Measurements from ENCODE around the gene NCMAP. TPM values are rescaled to one million over a fixed set of nuclear protein-coding genes. Genes with fewer than 3 reads are reported as not detected.
"Not testable (repeated sequence)": the region's sequence is repeated elsewhere in the genome, so short reads cannot be mapped to it uniquely, and the experiment has no call there.

Gene NCMAP, protein sequence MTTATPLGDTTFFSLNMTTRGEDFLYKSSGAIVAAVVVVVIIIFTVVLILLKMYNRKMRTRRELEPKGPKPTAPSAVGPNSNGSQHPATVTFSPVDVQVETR
- polyA plus RNA-seq (ENCODE audit: insufficient read length), result 0.04 TPM

DNA sequence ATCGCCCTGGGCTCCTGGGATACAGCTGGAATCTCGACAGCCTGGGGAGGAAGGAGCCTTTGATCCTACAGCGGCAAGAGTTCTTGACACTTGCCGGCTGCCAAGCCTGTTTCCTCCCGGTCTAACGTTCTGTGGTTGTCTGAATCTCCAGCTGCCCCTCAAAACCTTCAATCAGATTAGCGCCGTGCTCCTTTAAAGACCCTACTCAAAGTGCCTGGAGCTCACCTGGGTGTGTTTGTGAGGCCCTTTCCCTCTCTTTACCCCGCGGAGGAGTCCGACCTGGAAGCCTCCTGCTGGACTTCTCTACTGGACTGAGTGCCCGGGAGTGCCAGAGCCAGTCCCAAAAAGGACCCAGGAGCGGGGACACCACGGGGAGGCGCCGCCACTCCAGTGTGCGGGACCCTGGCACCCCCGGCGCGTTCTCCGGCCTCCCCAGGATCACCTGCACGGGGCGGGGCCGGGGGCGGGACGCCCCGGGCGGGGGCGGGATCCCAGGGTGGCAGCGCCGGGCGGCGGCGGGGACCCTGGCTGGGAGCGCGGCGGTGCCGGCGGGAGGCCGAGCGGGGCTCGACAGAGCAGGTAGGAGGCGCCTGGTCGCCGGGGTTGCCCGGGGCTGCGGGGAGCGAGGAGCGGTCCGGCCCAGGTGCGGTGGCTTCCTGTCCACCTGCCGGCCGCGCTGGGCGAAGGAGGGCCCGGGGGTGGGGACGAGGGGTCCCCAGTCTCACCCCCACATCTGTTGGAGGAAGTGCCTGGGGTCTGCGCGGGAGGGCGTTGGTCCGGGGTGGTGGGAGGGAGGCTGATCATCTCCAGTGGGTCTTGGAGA lies at the start of gene NCMAP:
Gene NCMAP, plus strand, starts transcription at position 497 of the 823 bp plus-strand sequence. CDS start 39,344 bp downstream, outside the sequence.
- no peak for DNase-seq (ENCODE audit: low read depth)

DNA sequence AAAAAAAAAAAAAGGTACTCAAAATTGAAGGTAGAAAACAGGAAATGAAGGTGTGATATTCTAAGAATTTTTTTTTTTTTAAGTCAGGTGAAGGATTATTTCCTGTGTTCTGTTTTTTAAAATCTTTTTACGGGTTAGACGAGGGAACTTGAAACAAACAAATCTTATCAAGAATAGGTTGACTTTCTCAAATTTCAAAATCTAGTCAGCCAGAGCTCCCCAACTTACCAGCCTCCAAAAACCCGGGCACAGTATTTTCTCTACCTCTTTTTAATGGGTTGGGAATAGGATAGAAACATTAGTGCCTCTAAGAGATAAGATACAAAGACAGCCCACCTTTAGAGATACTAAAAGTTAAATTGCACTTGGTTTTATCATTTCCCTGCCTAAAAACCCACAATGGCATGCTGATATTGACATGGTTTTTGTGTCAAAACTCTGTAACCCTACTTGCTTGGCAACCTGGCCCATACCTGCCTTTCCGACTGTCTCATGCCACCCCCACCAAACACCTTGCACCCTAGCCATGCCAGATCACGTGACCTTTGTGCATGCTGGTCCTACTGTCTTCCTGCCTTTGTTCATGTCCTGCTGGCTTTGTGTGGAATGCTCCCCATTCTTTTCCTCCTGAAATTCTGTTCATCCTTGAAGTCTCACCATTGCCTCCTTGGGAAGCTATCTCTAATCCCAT lies 49.1 kb upstream of the NCMAP start:
- no peak for DNase-seq (ENCODE audit: low read depth)

DNA sequence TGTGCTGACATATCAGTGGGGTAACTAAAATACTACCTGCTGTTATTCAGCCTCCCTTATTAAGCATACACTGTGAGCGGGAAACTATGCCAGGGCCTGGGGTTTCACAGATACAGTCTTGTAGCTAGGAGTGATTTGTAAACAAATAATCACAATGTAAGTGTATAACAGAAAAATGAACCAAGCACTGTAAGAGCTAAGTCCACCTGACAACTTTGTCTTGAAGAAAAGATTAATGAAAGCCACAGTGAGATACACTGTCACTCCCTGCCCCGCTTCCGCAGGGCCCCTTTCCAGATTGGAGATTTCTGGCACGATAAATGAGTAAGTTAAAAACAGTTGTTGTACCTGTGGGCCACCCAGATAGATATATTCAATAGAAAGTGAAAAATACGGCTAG lies 48.5 kb upstream of the NCMAP start:
- no peak for DNase-seq (ENCODE audit: low read depth)

DNA sequence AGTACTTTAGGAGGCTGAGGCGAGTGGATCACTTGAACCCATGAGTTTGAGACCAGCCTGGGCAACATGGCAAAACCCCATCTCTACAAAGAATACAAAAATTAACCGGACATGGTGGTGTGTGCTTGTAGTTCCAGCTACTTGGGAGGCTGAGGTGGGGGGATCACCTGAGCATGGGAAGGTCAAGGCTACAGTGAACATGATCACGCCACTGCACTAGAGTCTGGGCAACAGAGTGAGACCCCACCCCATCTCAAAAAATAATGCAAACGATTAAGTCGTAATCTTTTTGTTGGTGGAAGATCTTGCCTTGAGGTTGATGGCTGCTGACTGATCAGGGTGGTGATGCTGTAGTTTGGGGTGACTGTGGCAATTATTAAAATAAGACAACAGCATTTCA lies 47.0 kb upstream of the NCMAP start:
- DNase-seq (ENCODE audit: low read depth), result no peak

DNA sequence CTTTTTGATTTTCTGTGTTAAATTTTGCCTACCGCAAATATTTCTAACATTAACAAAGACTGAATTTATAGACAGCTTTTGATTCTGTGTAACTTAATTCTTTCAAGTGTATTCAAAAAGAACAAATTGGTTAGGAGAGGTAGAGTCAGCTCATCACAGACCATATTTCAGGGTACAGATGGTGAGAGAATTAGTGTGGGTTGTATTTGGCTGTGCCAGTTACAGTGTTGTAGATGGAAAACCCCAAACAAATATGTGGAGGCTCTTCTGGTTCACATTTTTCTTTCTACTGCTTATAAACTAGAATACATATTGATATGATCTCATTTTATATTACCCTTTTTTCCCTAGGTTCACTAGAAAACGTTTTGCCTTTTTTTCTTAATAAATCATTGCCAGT lies 42.2 kb upstream of the NCMAP start:
- DNase-seq (ENCODE audit: low read depth), result no peak

DNA sequence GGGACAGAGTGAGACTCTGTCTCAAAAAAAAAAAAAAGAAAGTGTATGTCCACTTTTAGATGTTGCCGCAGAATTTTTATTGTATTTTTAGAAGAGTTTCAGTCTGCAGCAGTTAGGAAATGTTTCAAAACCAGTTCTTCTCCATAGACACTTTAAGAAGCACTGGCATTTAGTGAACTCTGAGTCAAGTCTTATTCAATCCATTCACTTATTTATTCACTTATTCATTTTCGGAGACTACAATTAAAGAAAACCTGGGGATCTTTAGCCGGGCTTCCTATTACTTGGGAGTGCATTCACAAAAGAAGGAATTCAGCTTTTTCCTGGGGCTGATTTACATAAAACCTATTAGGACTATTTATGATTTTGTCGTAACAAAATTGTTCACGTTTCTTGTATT lies 40.9 kb upstream of the NCMAP start:
- no peak for DNase-seq (ENCODE audit: low read depth)

DNA sequence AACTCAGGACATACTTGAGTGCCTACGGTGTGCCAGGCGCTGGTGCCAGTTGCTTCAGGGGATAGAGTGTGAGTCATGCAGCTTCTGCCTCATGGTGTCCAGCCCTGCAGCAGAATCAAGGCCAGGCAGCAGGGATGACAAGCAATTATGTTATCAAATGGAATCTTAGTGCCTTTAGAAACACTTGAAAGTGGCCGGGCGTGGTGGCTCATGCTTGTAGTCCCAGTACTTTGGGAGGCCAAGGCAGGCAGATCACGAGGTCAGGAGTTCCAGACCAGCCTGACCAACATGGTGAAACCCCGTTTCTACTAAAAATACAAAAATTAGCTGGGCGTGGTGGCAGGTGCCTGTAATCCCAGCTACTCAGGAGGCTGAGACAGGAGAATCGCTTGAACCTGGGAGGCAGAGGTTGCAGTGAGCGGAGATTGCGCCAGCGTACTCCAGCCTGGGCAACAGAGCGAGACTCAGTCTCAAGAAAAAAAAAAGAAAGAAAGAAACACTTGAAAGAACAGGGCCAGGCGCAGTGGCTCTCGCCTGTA lies 40.1 kb upstream of the NCMAP start:
- not testable (repeated sequence) for DNase-seq (ENCODE audit: low read depth)

DNA sequence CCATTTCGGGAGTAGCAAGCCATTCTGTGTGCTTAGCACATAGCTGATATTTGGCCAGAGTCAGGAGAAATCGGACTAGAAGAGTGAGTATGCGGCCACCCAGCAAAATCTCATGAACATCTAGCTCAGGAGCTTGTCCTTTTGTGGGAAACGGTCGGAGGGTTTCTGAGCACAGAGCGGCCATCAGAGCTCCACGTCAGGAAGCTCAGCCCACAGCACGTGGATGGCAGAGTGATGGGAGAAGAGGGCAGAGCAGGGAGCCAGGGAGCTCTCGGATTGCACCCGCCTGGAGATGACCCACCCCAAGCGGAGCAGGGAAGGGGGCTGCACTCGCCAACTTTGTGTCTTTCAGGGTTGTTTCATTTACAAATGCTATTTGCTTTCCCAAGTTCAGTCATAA lies 39.4 kb upstream of the NCMAP start:
- DNase-seq (ENCODE audit: low read depth), result no peak

DNA sequence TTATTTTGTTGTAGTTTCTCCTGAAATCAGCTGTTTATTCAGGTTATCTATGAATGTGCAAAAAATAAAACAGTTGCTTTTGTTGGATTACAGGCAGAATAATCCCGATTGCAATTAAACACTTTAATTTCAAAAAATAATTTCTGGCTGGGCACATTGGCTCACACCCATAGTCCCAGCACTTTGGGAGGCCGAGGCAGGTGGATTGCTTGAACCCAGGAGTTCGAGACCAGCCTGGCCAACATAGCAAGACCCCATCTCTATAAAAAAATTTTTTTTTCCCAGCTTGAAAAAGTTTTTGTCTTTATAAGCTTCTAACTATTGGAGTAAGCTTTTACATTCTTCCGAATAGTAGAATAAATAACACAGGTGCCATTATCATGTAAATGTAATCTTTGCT lies 38.0 kb upstream of the NCMAP start:
- no peak for DNase-seq (ENCODE audit: low read depth)

DNA sequence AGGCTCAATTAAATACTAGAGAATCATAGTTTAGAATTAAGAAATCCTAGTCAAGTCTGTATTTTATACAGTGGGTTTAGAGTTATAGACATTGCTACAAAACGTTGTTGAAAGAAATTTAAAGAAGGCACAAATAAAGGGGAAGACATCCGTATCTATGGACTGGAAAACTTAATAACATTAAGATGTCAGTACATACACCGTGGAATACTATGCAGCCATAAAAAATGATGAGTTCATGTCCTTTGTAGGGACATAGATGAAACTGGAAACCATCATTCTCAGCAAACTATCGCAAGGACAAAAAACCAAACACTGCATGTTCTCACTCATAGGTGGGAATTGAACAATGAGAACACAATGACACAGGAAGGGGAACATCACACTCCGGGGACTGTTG lies 35.6 kb upstream of the NCMAP start:
- not testable (repeated sequence) for DNase-seq (ENCODE audit: low read depth)

DNA sequence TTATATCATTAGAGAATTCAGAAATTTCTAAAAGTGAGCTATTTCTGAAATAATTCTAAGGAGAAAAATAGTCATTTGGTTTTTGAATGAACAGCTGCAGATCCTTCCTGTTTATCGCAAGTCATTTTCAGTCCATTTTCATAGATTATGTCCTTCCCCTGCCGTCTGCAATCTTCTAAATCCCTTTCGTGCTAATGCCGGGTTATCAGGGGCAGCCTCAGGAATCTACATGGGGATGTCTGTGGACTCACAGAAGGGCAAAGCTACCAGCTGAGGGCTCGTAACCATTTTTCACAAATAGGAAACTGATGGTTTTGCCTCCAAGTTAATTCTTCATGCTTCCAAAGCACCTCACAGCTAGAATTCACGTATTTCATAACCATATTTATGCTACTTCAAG lies 30.3 kb upstream of the NCMAP start:
- DNase-seq (ENCODE audit: low read depth), result no peak

DNA sequence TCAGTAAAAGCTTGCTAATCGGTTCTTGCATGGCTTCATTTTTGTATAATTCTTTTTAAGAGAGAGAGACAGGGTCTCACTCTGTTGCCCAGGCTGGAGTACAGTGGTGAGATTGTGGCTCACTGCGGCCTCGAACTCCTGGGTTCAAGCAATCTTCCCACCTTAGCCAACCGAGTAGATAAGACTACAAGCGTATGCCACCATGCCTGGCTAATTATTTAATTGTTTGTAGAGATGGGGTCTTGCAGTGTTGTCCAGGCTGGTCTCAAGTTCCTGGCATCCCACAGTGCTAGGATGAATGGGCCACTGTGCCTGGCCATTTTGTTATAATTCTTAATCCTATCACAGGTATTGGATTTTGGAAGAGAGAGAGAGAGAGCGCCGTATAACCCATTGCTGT lies 29.8 kb upstream of the NCMAP start:
- no peak for DNase-seq (ENCODE audit: low read depth)

DNA sequence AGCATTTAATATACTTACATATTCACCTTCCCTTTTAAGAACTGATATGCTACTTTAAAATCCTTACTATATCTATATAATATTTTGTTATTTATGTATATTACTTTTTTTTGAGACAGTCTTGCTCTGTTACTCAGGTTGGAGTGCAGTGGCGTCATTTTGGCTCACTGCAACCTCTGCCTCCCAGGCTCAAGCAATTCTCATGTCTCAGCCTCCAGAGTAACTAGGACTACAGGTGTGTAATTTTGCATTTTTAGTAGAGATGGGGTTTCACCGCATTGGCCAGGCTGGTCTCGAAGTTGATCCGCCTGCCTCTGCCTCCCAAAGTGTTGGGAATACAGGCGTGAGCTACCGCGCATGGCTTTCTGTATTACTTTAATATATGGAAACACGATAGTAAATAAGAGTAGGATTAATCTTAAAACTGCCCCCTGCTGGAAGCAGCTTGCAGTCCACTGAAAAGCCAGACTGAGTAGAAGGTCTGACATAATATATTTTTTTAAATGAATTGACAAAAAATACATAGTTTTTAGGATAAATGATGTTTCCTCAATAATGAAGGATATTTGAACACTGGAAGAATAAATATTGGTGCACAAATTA lies 28.8 kb upstream of the NCMAP start:
- DNase-seq (ENCODE audit: low read depth), result no peak

DNA sequence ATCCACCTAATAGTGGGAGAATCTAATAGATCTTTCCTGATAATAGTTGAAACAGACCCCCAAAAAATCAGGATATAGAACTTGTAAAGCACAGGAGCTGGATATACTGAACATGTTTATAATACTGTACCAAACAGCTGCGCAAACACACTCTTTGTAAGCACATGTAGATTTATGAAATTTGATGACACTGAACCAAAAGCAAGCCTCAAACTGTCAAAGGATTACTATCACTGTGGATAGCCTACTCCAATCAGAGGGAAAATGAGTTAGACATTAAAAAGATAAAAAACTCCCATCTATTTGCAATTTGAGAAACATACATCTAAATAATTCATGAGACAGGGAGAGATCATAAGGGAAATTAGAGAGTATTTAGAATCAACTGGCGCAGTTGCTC lies 27.1 kb upstream of the NCMAP start:
- DNase-seq (ENCODE audit: low read depth), result no peak

DNA sequence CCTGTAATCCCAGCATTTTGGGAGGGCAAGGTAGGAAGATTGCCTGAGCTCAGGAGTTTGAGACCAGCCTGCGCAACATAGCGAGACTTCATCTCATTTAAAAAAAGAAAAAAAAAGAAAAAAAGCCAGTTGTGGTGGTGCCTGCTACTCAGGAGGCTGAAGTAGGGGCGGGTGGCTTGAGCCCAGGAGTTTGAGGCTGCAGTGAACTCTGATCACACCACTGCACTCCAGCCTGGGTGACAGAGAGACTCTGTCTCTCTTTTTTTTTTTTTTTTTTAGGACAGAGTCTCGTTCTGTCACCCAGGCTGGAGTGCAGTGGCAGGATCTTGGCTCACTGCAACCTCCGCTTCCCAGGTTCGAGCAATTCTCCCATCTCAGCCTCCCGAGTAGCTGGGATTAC lies 26.6 kb upstream of the NCMAP start:
- not testable (repeated sequence) for DNase-seq (ENCODE audit: low read depth)

DNA sequence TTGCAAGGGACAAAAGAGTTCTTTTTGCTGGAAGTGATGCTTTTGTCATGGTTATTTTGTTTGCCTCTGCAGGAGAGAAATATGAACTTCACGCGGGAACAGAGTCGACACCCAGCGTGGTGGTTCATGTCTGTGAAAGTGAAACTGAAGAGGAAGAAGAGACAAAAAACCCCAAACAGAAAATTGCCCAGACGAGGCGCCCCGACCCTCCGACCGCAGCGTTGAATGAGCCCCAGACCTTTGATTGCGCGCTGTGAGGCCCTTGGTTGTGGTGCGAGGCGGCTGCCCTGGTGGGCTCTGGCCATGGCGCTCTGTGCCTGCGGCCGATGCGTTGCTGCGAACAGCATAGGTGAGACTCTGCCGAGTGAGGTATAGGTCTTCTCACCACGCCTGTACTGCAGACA lies 20.9 kb upstream of the NCMAP start:
- no peak for DNase-seq (ENCODE audit: low read depth)

DNA sequence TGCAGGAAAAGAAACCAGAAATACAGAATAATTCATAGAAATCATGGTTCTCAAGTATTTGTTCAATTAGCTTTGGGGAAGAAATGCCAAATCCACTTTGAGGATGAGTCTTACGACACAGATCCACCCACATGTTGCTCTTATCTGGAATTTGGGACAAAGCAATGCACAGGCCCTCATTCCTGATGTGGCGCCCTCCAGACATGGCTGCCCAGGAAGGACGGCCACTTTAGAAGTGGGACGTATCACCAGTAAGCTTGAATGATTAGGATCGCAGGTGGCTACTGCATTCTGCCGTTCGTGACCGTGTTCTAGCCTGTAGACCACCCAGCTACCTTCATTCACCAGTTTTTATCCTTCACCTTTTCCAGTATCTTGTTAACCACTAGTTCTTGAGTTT lies 20.1 kb upstream of the NCMAP start:
- DNase-seq (ENCODE audit: low read depth), result no peak

DNA sequence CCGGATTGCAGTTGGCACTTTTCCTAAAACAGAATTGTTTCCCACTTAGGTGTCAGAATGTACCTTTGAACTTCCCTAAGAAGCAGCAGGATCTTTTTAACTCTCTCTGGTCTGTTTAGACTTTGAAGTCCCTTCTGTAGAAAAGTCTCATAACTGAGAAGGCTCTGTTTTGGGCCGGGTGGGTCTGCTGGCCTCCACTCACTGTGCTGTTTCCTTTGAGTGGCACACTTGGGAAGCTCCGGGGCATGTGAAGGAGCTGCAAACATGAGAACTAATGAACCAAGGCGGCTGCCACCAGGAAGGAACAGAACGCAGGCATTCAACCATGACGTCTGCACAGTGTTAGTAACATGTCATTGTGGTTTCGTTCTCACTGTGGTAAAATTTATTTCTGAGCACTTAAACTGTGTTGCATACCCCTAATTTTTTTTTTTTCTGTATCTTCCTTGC lies 19.5 kb upstream of the NCMAP start:
- no peak for DNase-seq (ENCODE audit: low read depth)

DNA sequence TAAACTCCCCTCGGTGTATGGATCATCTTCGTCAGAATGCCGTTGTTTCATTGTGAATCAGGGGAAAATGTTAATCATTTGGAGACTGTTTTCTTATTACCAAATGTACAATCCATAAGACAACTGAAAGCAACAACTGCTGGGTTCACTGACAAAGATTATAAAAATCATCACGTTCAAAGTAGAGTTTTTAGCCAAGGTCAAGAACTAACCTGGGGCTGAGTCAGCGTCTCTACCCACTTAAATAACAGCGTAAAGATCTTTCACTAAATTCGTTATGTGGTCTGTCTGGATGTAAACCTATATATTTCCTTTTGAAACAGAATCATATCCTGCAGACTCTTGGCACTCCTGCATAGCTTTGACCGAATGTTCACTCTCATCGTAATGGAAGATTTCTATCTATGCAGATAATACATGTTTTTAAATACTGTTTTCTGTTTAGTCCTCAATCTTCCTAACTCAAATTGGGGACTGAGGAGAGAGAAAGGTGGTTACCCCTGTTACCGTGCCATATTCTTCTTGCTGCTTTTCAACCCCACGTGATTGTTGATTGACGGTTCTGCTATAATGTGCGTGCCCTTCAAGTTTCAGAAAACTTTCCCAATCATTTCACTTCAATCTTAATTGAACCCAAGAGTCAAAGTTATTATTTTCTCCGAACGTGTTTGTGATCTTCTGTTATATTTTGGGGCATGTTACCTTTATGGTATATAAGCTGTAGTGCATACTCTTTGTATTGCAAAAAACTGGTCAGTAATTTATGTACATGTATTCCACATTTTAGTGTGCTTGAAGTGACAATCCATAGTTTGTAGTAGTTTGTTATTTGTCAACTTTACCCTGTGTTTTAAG lies 15.6 kb upstream of the NCMAP start:
- no peak for DNase-seq (ENCODE audit: low read depth)

DNA sequence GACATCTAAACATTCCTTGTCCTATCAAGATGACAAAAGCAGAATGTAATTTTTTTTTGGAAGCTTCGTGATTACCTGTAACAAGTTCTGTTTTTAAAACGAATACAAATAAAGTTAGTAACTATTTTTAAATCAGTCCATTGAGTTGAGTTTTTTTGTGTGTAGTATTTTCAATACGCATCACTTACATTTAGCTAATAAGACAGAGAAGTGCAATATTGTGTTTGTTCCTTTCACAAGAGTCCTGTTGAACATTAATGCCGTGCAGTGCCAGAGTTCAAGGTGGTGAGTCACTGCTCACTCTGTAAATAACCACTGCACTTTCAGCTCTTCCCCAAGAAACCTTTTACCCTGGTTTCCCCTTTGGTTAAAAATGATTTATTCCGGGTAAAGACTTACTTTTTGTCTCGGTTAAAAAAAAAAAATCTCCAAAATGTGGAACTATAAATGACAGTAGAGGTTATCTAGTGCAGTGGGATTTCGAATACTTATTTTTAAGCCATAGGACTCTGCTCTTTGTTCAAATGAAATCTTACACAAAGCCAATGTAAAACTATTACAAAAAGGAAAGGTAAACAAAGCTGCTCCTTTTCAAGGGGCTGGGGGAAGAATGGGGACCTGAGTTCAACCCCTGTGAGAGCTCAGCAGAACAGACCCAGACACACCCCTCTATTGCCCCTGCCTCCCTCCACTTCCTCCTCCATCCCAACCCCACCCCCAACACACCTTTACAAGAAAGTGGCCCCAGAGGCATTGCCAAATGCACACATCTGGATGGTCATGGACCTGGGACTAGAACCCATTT lies 14.8 kb upstream of the NCMAP start:
- no peak for DNase-seq (ENCODE audit: low read depth)
